Trophoblast cell (in vitro differentiated cells and primary cell): Measurements from ENCODE around the gene DISC1.
"Not testable (repeated sequence)": the region's sequence is repeated elsewhere in the genome, so short reads cannot be mapped to it uniquely, and the experiment has no call there.

Source experiments
- DNase-seq, 2 donors: peaks; one replicate each; pipeline ENCODE4 v3.0.0-alpha.2; 2016
- H2AFZ ChIP-seq: 2 replicates; pipeline ENCODE4 v1.6.1; 2013; ENCODE audit warnings: low read length, moderate library complexity, mild to moderate bottlenecking; ENCODE audit not compliant: insufficient read depth, poor library complexity
- H2AK5ac ChIP-seq: 2 replicates; pipeline ENCODE4 v1.6.1; 2013; ENCODE audit warnings: mild to moderate bottlenecking, low read length
- H2BK120ac ChIP-seq: 2 replicates; pipeline ENCODE4 v1.6.1; 2013; ENCODE audit warnings: low read length, mild to moderate bottlenecking, moderate library complexity; ENCODE audit not compliant: insufficient read depth, poor library complexity
- H2BK12ac ChIP-seq: 2 replicates; pipeline ENCODE4 v1.6.1; 2013; ENCODE audit warnings: mild to moderate bottlenecking, low read length, moderate library complexity
- H2BK5ac ChIP-seq: 2 replicates; pipeline ENCODE4 v1.6.1; 2013; ENCODE audit warnings: low read length, low read depth, moderate library complexity, mild to moderate bottlenecking; ENCODE audit not compliant: poor library complexity
- H3K14ac ChIP-seq: 2 replicates; pipeline ENCODE4 v1.6.1; 2013; ENCODE audit warnings: mild to moderate bottlenecking, low read length
- H3K18ac ChIP-seq: 2 replicates; pipeline ENCODE4 v1.6.1; 2013; ENCODE audit warnings: mild to moderate bottlenecking, low read length
- H3K23ac ChIP-seq: 2 replicates; pipeline ENCODE4 v1.6.1; 2013; ENCODE audit warnings: low read length
- H3K27ac ChIP-seq: 2 replicates; pipeline ENCODE4 v1.5.1; 2013; ENCODE audit warnings: low read depth, mild to moderate bottlenecking, inconsistent platforms, low read length, moderate library complexity
- H3K27me3 ChIP-seq: 2 replicates; pipeline ENCODE4 v1.6.1; 2013; ENCODE audit warnings: inconsistent platforms, mild to moderate bottlenecking, low read length, moderate library complexity; ENCODE audit not compliant: insufficient read depth
- H3K36me3 ChIP-seq, 2 experiments: 1 replicate in 1 of 2; 2 replicates in 1 of 2; pipeline ENCODE4 v1.6.1; 2013; ENCODE audit warnings: low read length in 2 of 2, mild to moderate bottlenecking in 2 of 2, moderate library complexity in 1 of 2; ENCODE audit not compliant: insufficient read depth in 2 of 2, control insufficient read depth in 1 of 2
- H3K4ac ChIP-seq: 2 replicates; pipeline ENCODE4 v1.6.1; 2013; ENCODE audit warnings: low read depth, mild to moderate bottlenecking, low read length, moderate library complexity
- H3K4me1 ChIP-seq, 2 experiments: 1 replicate in 1 of 2; 2 replicates in 1 of 2; pipeline ENCODE4 v1.6.1; 2013; ENCODE audit warnings: low read length in 2 of 2, mild to moderate bottlenecking in 2 of 2, moderate library complexity in 1 of 2; ENCODE audit not compliant: insufficient read depth in 2 of 2, control insufficient read depth in 1 of 2
- H3K4me2 ChIP-seq: 2 replicates; pipeline ENCODE4 v1.6.1; 2013; ENCODE audit warnings: inconsistent platforms, mild to moderate bottlenecking, low read length, moderate library complexity
- H3K4me3 ChIP-seq: 2 replicates; pipeline ENCODE4 v1.5.1; 2013; ENCODE audit warnings: mild to moderate bottlenecking, low read depth, low read length, inconsistent platforms
- H3K79me1 ChIP-seq: one replicate; pipeline ENCODE4 v1.6.1; 2013; ENCODE audit warnings: low read length
- H3K79me2 ChIP-seq: 2 replicates; pipeline ENCODE4 v1.6.1; 2013; ENCODE audit warnings: low read length, mild to moderate bottlenecking; ENCODE audit not compliant: control insufficient read depth, insufficient read depth, poor library complexity
- H3K9ac ChIP-seq: 2 replicates; pipeline ENCODE4 v1.6.1; 2013; ENCODE audit warnings: mild to moderate bottlenecking, low read length
- H3K9me3 ChIP-seq: 2 replicates; pipeline ENCODE4 v1.6.1; 2013; ENCODE audit warnings: low read depth, mild to moderate bottlenecking, control low read depth, inconsistent platforms, low read length; ENCODE audit not compliant: insufficient read depth
- H4K12ac ChIP-seq: 2 replicates; pipeline ENCODE4 v1.6.1; 2013; ENCODE audit warnings: low read depth, mild to moderate bottlenecking, low read length, moderate library complexity
- H4K8ac ChIP-seq: 2 replicates; pipeline ENCODE4 v1.6.1; 2013; ENCODE audit warnings: low read depth, mild to moderate bottlenecking, low read length, moderate library complexity
- H4K91ac ChIP-seq: one replicate; pipeline ENCODE4 v1.6.1; 2013; ENCODE audit warnings: low read depth, mild to moderate bottlenecking, low read length, moderate library complexity
- WGBS: extraction: QIAGEN DNeasy Blood & Tissue Kit; methylation state at CpG from one replicate; pipeline ENCODE4 v1.1.7; 2013; ENCODE audit warnings: missing lambda C conversion rate; ENCODE audit not compliant: insufficient read length, insufficient coverage; ENCODE audit errors: extremely low coverage; 5-methylcytosine and 5-hydroxymethylcytosine counted together

The DISC1 gene

GRCh38 chr1:231667896-231668506, 41.4 kb downstream of the DISC1 start:
- H3K23ac ChIP-seq, result no peak overlapping the region
- H3K79me1 ChIP-seq, result no peaks in the 10 kb centered on the region
- H3K4me2 ChIP-seq, result no peak overlapping the region
- H3K36me3 ChIP-seq, result no peaks in the 10 kb centered on the region
- H2AFZ ChIP-seq, result no peak overlapping the region
- no peaks in the 10 kb centered on the region for H3K9me3 ChIP-seq
- no peaks in the 10 kb centered on the region for H3K4me1 ChIP-seq
- no peak overlapping the region for H2BK5ac ChIP-seq
- no peak overlapping the region for H4K12ac ChIP-seq
- H3K27me3 ChIP-seq, result no peaks in the 10 kb centered on the region
- H3K14ac ChIP-seq, result no peak overlapping the region
- H4K91ac ChIP-seq, result no peak overlapping the region
- no peak for DNase-seq
- H4K8ac ChIP-seq, result no peak overlapping the region
- H2BK12ac ChIP-seq, result no peak overlapping the region
- H3K4ac ChIP-seq, result no peak overlapping the region
- H3K4me3 ChIP-seq, result no peak overlapping the region
- WGBS, result no CpG with 5 or more reads among the region's 3 CpGs
- H3K9ac ChIP-seq, result no peak overlapping the region
- H3K79me2 ChIP-seq, result no peaks in the 10 kb centered on the region
- H2AK5ac ChIP-seq, result no peak overlapping the region
- H3K18ac ChIP-seq, result no peak overlapping the region
- H3K27ac ChIP-seq, result no peak overlapping the region
- no peak overlapping the region for H2BK120ac ChIP-seq

GRCh38 chr1:231668826-231669225, 42.2 kb downstream of the DISC1 start:
- Histone ChIP-seq H2BK12ac (no peak overlapping the region), H3K4me2 (no peak overlapping the region), H3K23ac (no peak overlapping the region), H3K4ac (no peak overlapping the region), H2BK120ac (no peak overlapping the region), H3K18ac (no peak overlapping the region), H2BK5ac (no peak overlapping the region), H2AK5ac (no peak overlapping the region), H4K91ac (no peak overlapping the region), H3K14ac (no peak overlapping the region), H4K12ac (no peak overlapping the region), H2AFZ (no peak overlapping the region), H3K27ac (no peak overlapping the region), H4K8ac (no peak overlapping the region), H3K79me1 (no peaks in the 10 kb centered on the region), H3K9me3 (no peaks in the 10 kb centered on the region), H3K4me3 (no peak overlapping the region), H3K36me3 (no peaks in the 10 kb centered on the region), H3K9ac (no peak overlapping the region), H3K4me1 (no peaks in the 10 kb centered on the region), H3K79me2 (no peaks in the 10 kb centered on the region), H3K27me3 (no peaks in the 10 kb centered on the region)
- DNase-seq, result no peak

GRCh38 chr1:231669864-231670621, 43.5 kb downstream of the DISC1 start:
- not testable (repeated sequence) for H3K9ac ChIP-seq, DNase-seq, H3K4me1 ChIP-seq, H3K18ac ChIP-seq, H2BK12ac ChIP-seq, H3K14ac ChIP-seq, H3K79me2 ChIP-seq, H3K9me3 ChIP-seq, H3K4ac ChIP-seq, H3K4me2 ChIP-seq, H3K79me1 ChIP-seq, H3K23ac ChIP-seq, H4K8ac ChIP-seq, H4K91ac ChIP-seq, H3K27ac ChIP-seq, H2BK5ac ChIP-seq, H2AK5ac ChIP-seq, H2BK120ac ChIP-seq, H3K27me3 ChIP-seq, H2AFZ ChIP-seq, H4K12ac ChIP-seq, H3K36me3 ChIP-seq, H3K4me3 ChIP-seq
- WGBS, result no CpG with 5 or more reads among the region's 4 CpGs

- no peak for DNase-seq
- no CpG with 5 or more reads among the region's 1 CpG for WGBS
- H3K9me3 ChIP-seq, result no peaks in the 10 kb centered on the region
- no peak overlapping the region for H3K14ac ChIP-seq
- no peak overlapping the region for H3K4me2 ChIP-seq
- no peak overlapping the region for H2AK5ac ChIP-seq
- no peaks in the 10 kb centered on the region for H3K36me3 ChIP-seq
- H2BK5ac ChIP-seq, result no peak overlapping the region
- H3K4me1 ChIP-seq, result no peaks in the 10 kb centered on the region
- no peak overlapping the region for H3K27ac ChIP-seq
- H4K12ac ChIP-seq, result no peak overlapping the region
- H3K18ac ChIP-seq, result no peak overlapping the region
- H3K79me2 ChIP-seq, result no peaks in the 10 kb centered on the region
- H2AFZ ChIP-seq, result no peak overlapping the region
- H3K79me1 ChIP-seq, result no peaks in the 10 kb centered on the region
- no peak overlapping the region for H3K9ac ChIP-seq
- H2BK12ac ChIP-seq, result no peak overlapping the region
- H4K8ac ChIP-seq, result no peak overlapping the region
- no peak overlapping the region for H3K23ac ChIP-seq
- H3K27me3 ChIP-seq, result no peaks in the 10 kb centered on the region
- H2BK120ac ChIP-seq, result no peak overlapping the region
- H4K91ac ChIP-seq, result no peak overlapping the region
- no peak overlapping the region for H3K4me3 ChIP-seq
- no peak overlapping the region for H3K4ac ChIP-seq
Measured at GRCh38 chr1:231670755-231671154, 44.2 kb downstream of the DISC1 start.
